Ovary (tissue), 9 donors: Measurements from ENCODE around the gene NKAIN2. TPM values are rescaled to one million over a fixed set of nuclear protein-coding genes. Genes with fewer than 3 reads are reported as not detected.

Experiments used
- DNase-seq, 5 donors: peaks; one replicate each; pipeline ENCODE4 v3.0.0-alpha.2; 2019 to 2020
- H3K27ac ChIP-seq, 2 donors: fragments of 200-600 bp; one replicate each; pipeline versions ENCODE4 v1.5.1 to v1.8.0; 2019 to 2022
- H3K27me3 ChIP-seq: fragments of 200-600 bp; one replicate; pipeline ENCODE4 v1.8.0; 2022
- H3K36me3 ChIP-seq: fragments of 200-600 bp; sonication (generic); one replicate; pipeline ENCODE4 v1.5.1; 2019
- H3K4me1 ChIP-seq: one replicate; pipeline ENCODE4 v1.8.1; 2013; ENCODE audit warnings: mild to moderate bottlenecking, moderate library complexity; ENCODE audit not compliant: insufficient read depth
- H3K4me3 ChIP-seq: fragments of 200-600 bp; sonication (generic); one replicate; pipeline ENCODE4 v1.5.1; 2017
- H3K9me3 ChIP-seq, 2 donors: fragments of 200-600 bp in 1 of 2; sonication (generic) in 1 of 2; one replicate each; pipeline versions ENCODE4 v1.5.1 to v1.8.1; 2013 to 2019; ENCODE audit warnings: mild to moderate bottlenecking in 1 of 2, moderate library complexity in 1 of 2
- EP300 ChIP-seq: sonication (generic); formaldehyde crosslinking; IDR thresholded peaks from one replicate; pipeline ENCODE4 v1.6.1; 2017; ENCODE audit warnings: antibody characterized with exemption
- POLR2A ChIP-seq: fragments of 450-650 bp; IDR thresholded peaks from one replicate; pipeline ENCODE4 v1.6.1; 2017; ENCODE audit warnings: antibody characterized with exemption, mild to moderate bottlenecking, moderate library complexity
- WGBS, 3 donors: extraction: QIAGEN DNeasy Blood & Tissue Kit in 1 of 3; methylation state at CpG; one replicate each; pipeline versions ENCODE4 v1.1.5 to v1.1.7; 2013 to 2017; 5-methylcytosine and 5-hydroxymethylcytosine counted together
- intact Hi-C, 4 donors: fragments of 100-400 bp; cut with DNase I; formaldehyde crosslinking; loops; one replicate each; pipeline versions ENCODE4 v1.11.0 to v1.15.1; 2022 to 2023
- polyA plus RNA-seq, 2 donors: library from polyadenylated mRNA; stranded (reverse); fragments of 200-250 nt in 1 of 2; fragments of 350-450 nt in 1 of 2; fragmentation: Illumina TruSeq in 1 of 2; extraction: RNeasy Lipid Tissue Mini Kit (QIAGEN cat#74804) in 1 of 2; gene quantifications; one replicate each; pipeline ENCODE4 v1.2.3, GENCODE V29; 2013 to 2014
- total RNA-seq, 7 donors: library from RNA; depleted of rRNA in 2 of 7; stranded (reverse); fragments of >200 nt in 2 of 7; fragmentation: NEBNext Ultra II Directional in 3 of 7; extraction: Animal tissue kit (Norgen Biotek cat#: 25700) in 3 of 7; gene quantifications; one replicate each; pipeline versions ENCODE4 v1.1.0 to v1.2.4, GENCODE V29; 2016 to 2023
- TF ChIP-seq, protein P1 (sequence below), 3 donors: fragments of 450-650 bp in 2 of 3; fragments of 200-600 bp in 1 of 3; IDR thresholded peaks; one replicate each; pipeline versions ENCODE4 v1.5.1 to v1.8.0; 2016 to 2022; ENCODE audit warnings: antibody characterized with exemption in 3 of 3, mild to moderate bottlenecking in 1 of 3
- donor health status: DM: no; HTN: no; CAD: no; lungs with moderate emphysema.
- donor health status: DM: no; HTN: no; CAD: no.
- donor health status: Bipolar disorder and iron deficiency.
- donor health status: DM: yes; HTN: yes; CAD: no.
- donor health status: DM: no; HTN: no; CAD: no.
- donor health status: DM: yes; HTN: yes; CAD: no.

The NKAIN2 gene
- total and polyA plus RNA-seq, 9 donors, result 0.13 to 1.0 (median 0.40) TPM; not detected in 4

DNA sequence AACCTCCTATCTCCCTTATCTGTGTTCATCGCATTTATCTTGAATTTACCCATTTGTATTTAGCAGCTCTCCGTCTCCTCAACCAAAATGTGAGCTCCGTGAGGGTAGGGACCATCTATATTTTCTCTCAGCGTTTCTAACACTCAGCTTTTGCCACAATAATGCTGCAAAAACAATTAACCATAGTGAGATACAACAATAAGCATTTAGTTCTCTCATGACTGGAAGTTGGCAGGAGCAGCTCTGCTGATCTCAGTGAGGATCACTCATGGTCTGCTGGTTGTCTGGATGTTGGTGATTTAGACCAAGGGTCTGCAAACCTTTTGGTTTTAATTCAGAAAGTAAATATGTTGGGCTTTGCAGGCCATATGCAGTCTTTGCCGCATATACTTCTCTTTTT, 763.7 kb downstream of the NKAIN2 start:
- intact Hi-C loops, result no loop called here
- WGBS, 3 donors, result 75 to 90% (median 80%) methylated on average over 5 of the region's 5 CpGs

DNA sequence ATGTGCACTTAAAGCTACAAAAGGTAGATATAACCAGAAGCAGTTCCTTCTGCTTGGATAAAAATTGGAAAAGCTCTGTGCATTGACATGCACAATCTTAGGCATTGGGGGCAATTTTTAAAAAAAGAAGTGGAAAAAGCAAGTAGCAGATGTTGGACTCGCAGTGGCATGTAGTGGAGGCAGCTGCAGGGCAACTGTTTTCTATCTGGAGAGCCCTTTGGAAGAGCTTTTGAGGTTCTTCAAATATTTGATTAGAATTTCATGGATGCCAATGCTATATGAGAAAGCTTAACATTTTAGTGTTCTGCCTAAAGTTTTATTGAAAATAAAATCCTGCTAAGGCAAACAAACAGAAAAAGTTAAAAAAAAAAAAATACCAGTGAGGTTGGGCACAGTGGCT, 770.3 kb downstream of the NKAIN2 start:
- TF ChIP-seq EP300, result no peak
- TF ChIP-seq, protein P1, sequence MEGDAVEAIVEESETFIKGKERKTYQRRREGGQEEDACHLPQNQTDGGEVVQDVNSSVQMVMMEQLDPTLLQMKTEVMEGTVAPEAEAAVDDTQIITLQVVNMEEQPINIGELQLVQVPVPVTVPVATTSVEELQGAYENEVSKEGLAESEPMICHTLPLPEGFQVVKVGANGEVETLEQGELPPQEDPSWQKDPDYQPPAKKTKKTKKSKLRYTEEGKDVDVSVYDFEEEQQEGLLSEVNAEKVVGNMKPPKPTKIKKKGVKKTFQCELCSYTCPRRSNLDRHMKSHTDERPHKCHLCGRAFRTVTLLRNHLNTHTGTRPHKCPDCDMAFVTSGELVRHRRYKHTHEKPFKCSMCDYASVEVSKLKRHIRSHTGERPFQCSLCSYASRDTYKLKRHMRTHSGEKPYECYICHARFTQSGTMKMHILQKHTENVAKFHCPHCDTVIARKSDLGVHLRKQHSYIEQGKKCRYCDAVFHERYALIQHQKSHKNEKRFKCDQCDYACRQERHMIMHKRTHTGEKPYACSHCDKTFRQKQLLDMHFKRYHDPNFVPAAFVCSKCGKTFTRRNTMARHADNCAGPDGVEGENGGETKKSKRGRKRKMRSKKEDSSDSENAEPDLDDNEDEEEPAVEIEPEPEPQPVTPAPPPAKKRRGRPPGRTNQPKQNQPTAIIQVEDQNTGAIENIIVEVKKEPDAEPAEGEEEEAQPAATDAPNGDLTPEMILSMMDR (IDR thresholded peaks at IDR 0.05), result no peak
- H3K36me3 ChIP-seq, result no peaks in the 10 kb centered on the region
- H3K27ac ChIP-seq, result no peak overlapping the region
- no peaks in the 10 kb centered on the region for H3K4me1 ChIP-seq
- H3K27me3 ChIP-seq, result no peaks in the 10 kb centered on the region
- H3K9me3 ChIP-seq, result no peaks in the 10 kb centered on the region
- no peak overlapping the region for H3K4me3 ChIP-seq
- WGBS, 3 donors, result 67 to 89% (median 76%) methylated on average over 1 of the region's 1 CpG
- intact Hi-C loops, result no loop called here
- DNase-seq, result no peak

More for the DNA sequence above, 763.7 kb downstream of the NKAIN2 start:
- H3K4me1 ChIP-seq, result no peaks in the 10 kb centered on the region
- H3K27ac ChIP-seq, result no peak overlapping the region
- DNase-seq, result no peak
- H3K9me3 ChIP-seq, result no peaks in the 10 kb centered on the region
- no peak overlapping the region for H3K4me3 ChIP-seq
- TF ChIP-seq, protein P1 (IDR thresholded peaks at IDR 0.05), result no peak
- TF ChIP-seq POLR2A (no peak), EP300 (no peak)
- no peaks in the 10 kb centered on the region for H3K27me3 ChIP-seq
- H3K36me3 ChIP-seq, result no peaks in the 10 kb centered on the region

DNA sequence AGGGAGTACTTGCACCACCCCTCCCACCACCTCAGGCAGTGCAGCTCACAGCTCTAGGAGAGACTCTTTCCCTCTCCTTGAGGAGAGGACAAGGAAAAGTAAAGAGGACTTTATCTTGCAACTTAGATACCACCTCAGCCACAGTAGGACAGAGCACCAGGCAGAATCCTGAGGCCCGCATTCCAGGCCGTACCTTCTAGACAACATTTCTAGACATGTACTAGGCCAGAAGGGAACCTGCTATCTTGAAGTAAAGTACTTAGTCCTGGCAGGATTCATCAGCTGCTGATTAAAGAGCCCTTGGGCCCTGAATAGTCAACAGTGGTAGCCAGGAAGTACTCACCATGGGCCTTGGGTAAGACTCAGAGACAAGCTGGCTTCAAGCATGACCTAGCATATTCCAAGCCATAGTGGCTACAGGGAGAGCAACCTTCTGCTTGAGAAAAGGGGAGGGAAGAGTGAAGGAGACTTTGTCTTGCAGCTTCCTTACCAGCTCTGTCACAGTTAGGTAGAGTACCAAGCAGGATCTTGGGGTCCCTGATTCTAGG, 774.1 kb downstream of the NKAIN2 start:
- Histone ChIP-seq H3K9me3 (no peaks in the 10 kb centered on the region), H3K27ac (no peak overlapping the region), H3K4me3 (no peak overlapping the region), H3K27me3 (no peaks in the 10 kb centered on the region), H3K4me1 (no peaks in the 10 kb centered on the region), H3K36me3 (no peaks in the 10 kb centered on the region)
- intact Hi-C loops, result loop anchor here in 1 of 4 donors (5.0 kb wide), 1 partner anchor 656 kb away; no protein-coding TSS in a partner anchor
- 92 to 100% (median 97%) methylated on average over 2 of the region's 2 CpGs for WGBS, 3 donors
- no peak for DNase-seq
- TF ChIP-seq POLR2A, result no peak
- TF ChIP-seq EP300, result no peak
- TF ChIP-seq, protein P1 (IDR thresholded peaks at IDR 0.05), result no peak

DNA sequence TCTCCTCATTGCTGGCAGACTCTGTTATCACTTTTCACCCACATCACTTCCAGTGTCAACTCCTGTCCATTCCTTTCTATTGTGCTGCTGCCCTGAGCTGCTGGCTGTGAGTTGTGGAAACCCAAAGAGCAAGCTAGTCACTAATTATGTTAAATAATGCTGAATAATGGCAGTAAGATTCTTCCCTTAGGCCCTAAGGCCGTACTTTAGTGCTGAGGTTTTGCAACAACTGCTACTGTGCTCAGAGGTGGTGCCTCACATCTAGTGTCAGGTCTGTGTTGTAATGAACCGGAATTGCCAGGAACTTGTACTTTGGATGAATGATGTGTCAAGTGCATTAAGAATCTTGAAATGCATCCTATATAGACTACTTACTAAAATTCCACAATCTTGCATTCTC, 786.3 kb downstream of the NKAIN2 start:
- 46 to 47% (median 47%) methylated on average over 2 of the region's 2 CpGs for WGBS, 3 donors
- DNase-seq, result no peak
- Histone ChIP-seq H3K4me3 (no peak overlapping the region), H3K27ac (no peak overlapping the region), H3K36me3 (no peaks in the 10 kb centered on the region), H3K9me3 (no peaks in the 10 kb centered on the region), H3K27me3 (no peaks in the 10 kb centered on the region), H3K4me1 (no peaks in the 10 kb centered on the region)
- TF ChIP-seq EP300 (no peak), POLR2A (no peak)
- TF ChIP-seq, protein P1 (IDR thresholded peaks at IDR 0.05), result no peak
- intact Hi-C loops, result no loop called here
